ENCODE measurements around the gene WWOX. TPM values are rescaled to one million over a fixed set of nuclear protein-coding genes. Genes with fewer than 3 reads are reported as not detected.

The WWOX gene
- total RNA-seq, 1 donor from 2014 or later: 9.5 TPM

DNA sequence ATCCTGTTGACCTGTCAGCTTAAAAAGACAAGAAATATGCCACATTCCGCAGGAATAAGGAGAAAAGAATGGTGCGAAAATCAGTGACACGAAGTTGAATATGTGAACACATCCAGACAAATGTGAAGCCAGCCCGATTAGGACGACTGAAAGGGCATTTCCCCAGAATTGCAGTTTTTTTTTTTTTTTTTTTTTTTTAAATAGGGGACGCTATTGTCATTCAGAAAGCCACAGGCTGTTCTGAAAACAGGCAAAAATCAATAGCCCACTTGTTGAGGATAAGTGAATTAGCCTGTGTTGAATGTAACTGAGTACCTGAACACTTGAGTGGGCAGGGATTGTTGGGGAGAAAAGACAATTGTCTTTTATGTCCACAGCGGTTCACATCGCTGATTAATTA is 507.1 kb downstream of the WWOX start:
- no peak for DNase-seq (ENCODE audit: low read depth in 2 of 2)

DNA sequence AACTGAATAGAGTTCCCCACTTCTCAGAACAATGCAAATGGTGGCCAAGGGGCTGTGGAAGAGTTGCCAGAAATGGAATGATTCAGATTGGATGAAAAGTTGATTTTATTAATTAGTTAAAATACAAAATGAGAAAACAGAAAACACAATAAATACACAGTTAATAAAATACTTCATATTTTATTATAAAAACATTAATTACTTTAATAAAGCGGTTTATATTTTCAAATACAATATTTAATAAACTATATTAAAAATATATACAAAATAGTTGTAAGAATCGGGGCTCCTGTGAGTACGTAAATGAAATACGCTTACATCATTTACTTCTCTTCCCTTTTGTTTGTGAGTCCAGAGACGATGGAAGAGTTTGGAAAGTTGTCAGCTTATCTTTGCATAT is 507.6 kb downstream of the WWOX start:
- no peak for DNase-seq (ENCODE audit: low read depth in 2 of 2)

DNA sequence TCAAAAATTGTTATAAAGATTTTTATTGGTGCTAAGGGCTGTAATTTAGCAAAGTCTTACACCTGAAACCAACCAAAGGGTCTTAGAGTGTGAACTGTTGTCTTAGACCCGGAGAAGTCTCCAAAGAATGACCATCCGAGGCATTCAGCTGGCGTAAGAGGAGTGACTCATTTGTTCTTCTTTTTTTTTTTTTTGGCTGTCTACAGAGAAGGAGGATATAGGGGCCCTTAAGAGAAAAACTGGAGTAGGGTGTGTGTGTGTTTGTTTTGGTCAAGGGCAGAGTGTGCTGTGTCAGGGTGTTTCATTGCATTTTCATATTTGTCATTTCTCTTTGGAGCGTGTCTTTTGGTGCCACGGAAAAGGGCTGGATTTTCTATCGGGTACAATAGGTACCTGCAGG is 508.0 kb downstream of the WWOX start:
- DNase-seq (ENCODE audit: low read depth in 2 of 2): no peak

GRCh38 chr16:78608305-78608776 is 508.9 kb downstream of the WWOX start:
- DNase-seq (ENCODE audit: low read depth in 2 of 2): no peak

DNA sequence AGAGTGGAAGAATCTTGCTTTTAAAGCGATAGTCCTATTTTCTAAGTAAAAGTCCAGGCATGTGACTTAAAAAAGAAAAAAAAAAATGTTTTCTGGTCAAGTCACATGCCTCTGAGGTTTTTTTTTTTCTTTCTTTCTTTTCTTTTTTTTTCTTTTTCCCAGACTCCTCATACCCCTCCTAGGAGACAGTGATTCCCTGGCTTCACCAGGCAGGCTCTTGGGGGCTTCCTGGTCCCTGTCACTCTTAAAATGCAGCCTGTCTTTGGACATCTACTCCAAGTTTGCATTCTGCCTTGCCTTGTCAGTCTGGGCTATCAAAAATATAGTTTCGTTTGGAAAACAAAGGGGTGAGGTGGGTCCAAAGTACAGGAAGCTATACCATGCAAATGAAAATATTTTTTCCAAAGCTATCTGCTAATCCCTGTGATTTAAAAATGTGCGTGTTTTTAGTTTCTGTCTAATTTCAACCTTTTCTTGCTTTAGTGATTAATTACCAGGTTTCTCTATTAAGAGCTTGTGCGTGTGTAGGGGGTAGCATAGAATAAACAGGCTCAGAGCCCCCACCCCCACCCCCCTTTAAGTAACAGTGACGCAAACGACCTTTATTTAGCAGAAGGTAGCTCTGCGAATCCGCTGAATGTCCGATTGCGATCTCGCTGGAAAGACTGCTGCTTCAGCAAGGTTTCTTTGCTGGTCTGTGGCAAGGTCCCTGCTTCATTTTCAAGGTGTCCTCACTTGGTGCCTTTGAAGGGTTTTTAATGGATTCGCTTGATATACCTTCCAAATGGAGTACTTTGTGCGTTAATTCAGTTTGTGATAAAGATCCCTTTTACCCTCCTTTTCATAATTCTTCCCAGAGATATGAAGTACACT is 510.2 kb downstream of the WWOX start:
- DNase-seq (ENCODE audit: low read depth in 2 of 2): no peak

DNA sequence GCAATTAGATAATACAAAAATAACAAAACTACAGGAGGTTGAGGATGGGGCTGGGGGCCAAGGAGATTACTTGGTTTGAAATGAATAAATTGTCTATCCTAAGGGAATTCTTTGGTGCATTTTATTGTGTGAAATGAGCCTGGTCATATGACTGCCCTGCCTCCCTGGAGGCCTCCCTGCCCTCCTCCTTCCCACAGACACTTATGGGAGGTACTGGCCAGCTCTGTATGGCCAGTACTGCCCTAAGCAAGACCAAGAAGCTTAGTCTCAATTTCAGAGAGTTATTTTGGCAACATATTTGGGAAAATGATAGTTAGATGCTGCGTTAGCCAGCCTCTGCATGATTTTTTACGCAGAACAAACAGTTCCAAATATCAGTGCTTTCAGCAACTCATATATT is 511.9 kb downstream of the WWOX start:
- DNase-seq (ENCODE audit: low read depth in 2 of 2): no peak

GRCh38 chr16:78619811-78620210 is 520.4 kb downstream of the WWOX start:
- DNase-seq (ENCODE audit: low read depth in 2 of 2): no peak

DNA sequence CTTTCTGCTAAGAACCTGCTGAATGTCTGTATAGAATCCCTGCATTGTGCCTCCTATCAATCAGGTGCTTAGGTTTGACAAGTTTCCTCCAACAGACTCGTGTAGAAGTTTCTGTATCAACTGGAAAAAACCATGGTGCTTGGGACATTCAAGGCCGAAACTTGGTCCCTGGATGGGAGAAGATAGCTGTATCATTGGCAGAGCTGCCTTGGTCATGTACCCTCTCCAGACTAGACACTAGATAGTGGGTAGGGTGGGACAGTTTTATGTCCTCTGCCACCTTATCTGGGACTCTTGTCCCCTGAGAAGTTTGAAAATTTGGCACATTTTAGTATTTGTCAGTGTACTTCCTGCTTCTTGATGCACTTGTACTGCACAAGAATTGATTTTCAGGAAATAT is 520.8 kb downstream of the WWOX start:
- DNase-seq (ENCODE audit: low read depth in 2 of 2): no peak

DNA sequence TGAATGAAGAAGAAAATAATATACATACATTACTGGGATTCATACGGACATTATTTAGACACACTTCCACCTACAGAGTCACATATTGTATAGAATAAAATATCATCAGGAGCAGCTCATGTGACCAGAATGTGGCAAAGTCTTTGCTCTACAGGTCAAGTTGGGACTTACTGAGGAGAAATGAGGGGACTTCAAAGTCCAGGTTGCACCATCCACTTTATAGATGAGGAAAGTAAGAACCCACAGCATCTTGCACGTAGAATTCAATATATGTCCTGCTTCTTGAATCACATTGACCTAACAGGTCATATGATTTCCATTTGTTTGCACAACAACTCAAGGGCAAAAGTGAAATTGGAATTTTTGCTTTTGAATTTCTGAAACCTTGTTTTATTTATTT is 524.3 kb downstream of the WWOX start:
- DNase-seq (ENCODE audit: low read depth in 2 of 2): no peak

DNA sequence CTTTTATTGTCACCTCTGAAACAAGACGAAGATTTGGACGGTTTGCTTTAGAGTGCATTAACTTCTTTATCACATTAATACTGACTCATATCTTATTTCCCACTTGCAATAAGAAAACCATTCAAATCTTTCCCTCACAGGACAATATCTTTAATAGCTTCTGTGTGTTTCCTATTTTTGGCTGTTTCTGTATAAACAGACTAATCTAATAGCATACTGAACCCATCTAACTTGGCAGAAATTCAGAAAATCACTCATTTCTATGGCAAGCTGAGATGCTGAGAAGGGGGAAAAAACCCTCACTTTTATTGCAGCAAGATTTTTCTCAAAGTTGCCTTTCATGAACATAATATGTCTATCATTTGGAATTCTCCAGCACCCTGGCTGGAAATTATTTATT is 524.9 kb downstream of the WWOX start:
- DNase-seq (ENCODE audit: low read depth in 2 of 2): no peak

DNA sequence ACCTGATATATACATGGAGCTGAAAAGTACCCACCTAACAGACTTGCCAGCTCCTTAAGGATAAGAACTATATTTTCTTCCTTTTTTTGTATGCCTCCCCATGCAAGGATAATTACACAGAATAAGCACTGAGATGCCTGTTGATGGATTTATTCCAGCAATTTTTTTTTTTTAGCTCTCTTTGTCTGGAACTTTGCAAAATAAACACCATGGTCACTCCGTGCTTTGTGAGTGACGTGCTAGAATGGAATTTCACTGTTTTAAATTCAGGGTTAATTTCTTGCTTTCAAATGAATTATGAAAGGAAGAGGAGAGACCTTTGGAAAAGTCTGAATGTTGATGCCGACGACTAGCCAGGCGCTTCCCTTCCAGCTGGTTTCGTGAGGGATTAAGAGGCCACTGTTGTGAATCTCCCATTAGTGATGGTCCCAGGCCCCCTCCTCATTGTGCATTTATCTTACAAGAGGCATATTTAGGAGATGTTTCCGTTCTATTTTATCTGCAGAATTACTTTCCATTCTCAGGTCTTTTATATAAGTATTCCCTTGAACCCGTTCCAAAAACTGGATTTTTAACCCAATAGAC is 529.1 kb downstream of the WWOX start:
- peak; percentile 5 to 10 for DNase-seq (ENCODE audit: low read depth in 2 of 2)

- DNase-seq (ENCODE audit: low read depth in 2 of 2): no peak
These were observed 529.7 kb downstream of the WWOX start for GRCh38 chr16:78629173-78629572.

GRCh38 chr16:78630102-78630501 is 530.6 kb downstream of the WWOX start:
- DNase-seq (ENCODE audit: low read depth in 2 of 2): no peak

DNA sequence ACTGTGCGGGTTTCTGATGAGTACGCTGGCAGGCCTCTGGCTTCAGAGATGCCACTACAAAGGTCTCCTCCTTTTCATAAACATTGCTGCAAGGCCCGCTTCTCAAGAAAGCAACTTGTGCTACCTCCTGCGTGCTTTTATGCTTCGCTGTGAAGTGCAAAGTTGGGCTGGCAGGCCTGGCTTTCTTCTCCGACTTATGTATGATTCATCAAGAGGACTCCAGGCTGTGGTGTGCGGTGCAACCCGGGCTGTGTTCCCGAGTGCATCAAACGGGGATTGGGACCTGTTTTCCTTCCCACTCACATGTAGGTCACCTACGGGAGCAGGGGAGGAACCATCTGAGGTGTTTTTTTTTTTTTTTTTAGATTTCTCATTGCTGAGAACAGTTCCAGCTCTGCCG is 534.1 kb downstream of the WWOX start:
- no peak for DNase-seq (ENCODE audit: low read depth in 2 of 2)

DNA sequence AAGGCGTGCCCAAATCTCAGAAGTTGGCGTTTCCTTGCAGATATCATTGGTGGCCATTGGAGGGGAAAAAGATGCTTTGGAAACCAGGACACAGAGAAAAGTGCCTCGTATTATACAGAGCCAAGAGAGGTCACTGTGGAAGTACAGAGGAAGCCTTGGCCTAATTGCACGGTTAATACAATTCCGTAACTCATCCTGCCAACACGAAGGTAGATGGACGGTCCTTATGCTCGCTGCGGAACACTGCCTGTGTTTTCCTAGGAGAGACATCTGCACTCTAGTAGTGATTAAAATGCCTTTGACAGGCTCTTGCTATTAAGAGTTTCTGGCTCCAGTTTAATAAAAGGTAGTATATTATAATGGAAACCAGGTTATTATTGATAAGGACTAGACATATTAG is 536.4 kb downstream of the WWOX start:
- DNase-seq (ENCODE audit: low read depth in 2 of 2): no peak

DNA sequence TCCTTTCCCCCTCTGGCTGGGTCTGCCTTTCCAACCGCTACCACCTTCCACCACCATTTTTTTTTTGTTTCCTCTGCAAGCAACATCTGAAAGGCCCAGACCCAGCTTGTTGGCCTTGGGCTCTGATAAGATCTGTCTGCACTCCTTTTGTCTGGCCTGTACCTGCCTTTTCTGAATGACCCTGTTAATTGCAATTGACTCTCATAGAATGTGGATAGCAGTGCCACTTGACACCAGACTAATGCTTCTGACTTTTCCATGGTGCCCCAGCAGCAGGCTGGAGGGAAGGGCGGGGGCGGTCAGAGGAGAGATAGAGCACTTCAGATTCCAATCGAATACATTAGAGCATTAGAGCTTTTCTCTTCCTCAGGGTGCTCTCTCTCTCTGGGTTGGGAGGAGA is 538.9 kb downstream of the WWOX start:
- DNase-seq (ENCODE audit: low read depth in 2 of 2): no peak

DNA sequence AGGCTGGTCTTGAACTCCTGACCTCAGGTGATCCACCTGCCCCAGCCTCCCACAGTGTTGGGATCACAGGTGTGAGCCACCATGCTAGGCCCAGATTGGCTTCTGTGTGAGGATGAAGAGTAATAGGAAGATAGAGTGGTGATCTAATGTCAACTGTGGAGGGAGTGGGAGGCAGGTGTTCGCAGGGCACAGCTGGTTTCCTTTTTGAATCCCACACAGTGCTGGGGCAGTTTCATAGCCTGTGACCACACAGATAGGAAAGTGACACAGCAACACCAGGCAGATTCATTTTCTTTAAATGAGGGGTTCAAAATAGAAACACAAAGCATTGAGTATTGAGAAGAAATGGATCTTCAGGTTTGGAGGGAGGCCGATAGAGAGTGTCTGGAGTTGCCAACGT is 540.3 kb downstream of the WWOX start:
- DNase-seq (ENCODE audit: low read depth in 2 of 2): no peak

DNA sequence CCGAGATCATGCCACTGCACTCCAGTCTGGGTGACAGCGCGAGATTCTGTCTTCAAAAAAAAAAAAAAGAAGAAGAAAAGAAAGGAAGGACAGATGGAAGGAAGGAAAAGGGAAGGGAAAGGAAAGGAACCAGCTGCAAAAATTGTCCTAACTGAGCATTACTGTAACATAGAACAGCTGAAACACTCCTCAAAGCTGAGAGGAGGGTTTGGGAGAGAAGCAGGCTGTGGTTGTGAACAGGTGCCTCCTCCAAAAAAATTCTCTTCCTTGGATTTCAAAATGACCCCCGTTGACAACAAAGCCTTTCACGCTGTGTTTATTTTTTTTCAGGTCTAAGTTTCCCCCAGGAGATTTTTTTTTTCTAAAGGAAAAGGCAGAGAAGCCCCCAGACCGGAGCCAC is 541.4 kb downstream of the WWOX start:
- no peak for DNase-seq (ENCODE audit: low read depth in 2 of 2)

- no peak for DNase-seq (ENCODE audit: low read depth in 2 of 2)
These were observed 542.0 kb downstream of the WWOX start for GRCh38 chr16:78641433-78641832.

- no peak for DNase-seq (ENCODE audit: low read depth in 2 of 2)
These were observed 543.3 kb downstream of the WWOX start for GRCh38 chr16:78642621-78643285.

- DNase-seq (ENCODE audit: low read depth in 2 of 2): no peak
These were observed 546.2 kb downstream of the WWOX start for GRCh38 chr16:78645657-78646056.

DNA sequence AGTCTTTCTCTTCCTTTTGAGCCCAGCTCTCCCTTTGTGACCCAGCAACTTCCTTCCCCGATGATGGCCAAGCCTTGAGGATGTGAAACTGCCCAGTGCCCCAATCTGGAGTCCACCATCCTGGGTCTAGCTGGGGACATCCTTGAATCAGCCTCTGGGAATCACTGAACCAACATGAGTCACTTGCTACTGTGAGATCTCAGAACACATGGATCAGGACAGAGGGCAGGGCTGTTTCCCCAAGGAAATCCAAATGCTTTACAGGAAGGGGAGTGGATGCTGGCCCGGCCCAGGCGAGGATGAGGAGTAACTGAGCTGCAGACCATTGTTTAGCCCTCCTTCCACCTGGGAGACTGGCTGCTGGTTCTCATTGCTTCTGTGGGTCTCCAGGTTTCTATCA is 547.6 kb downstream of the WWOX start:
- no peak for DNase-seq (ENCODE audit: low read depth in 2 of 2)

GRCh38 chr16:78647491-78647890 is 548.0 kb downstream of the WWOX start:
- DNase-seq (ENCODE audit: low read depth in 2 of 2): no peak
